H9 (cell line): ENCODE data around the gene TMEM161A. TPM values are rescaled to one million over a fixed set of nuclear protein-coding genes. Genes with fewer than 3 reads are reported as not detected.

ENCODE experiments used
- DNase-seq: peaks from one replicate; pipeline ENCODE4 v3.0.0-alpha.2; 2017
- H2AFZ ChIP-seq: one replicate; pipeline ENCODE4 v1.6.1; 2013; ENCODE audit warnings: mild to moderate bottlenecking, low read length, control low read depth, moderate library complexity
- H2AK5ac ChIP-seq: 2 replicates; pipeline ENCODE4 v1.6.1; 2013; ENCODE audit warnings: low read length, control low read depth, mixed read lengths; ENCODE audit not compliant: insufficient read length
- H2BK120ac ChIP-seq: one replicate; pipeline ENCODE4 v1.6.1; 2013; ENCODE audit warnings: low read depth, mild to moderate bottlenecking, low read length, control low read depth, inconsistent platforms; ENCODE audit not compliant: poor library complexity, severe bottlenecking
- H2BK12ac ChIP-seq: 2 replicates; pipeline ENCODE4 v1.6.1; 2013; ENCODE audit warnings: low read length, control low read depth, mixed read lengths, low read depth; ENCODE audit not compliant: insufficient read length
- H2BK15ac ChIP-seq: 2 replicates; pipeline ENCODE4 v1.6.1; 2013; ENCODE audit warnings: low read depth, low read length, control low read depth
- H2BK20ac ChIP-seq: one replicate; pipeline ENCODE4 v1.6.1; 2013; ENCODE audit warnings: low read depth, mild to moderate bottlenecking, low read length, control low read depth, inconsistent platforms; ENCODE audit not compliant: poor library complexity, severe bottlenecking
- H2BK5ac ChIP-seq: 2 replicates; pipeline ENCODE4 v1.6.1; 2013; ENCODE audit warnings: low read length, control low read depth, mixed read lengths; ENCODE audit not compliant: insufficient read length
- H3K14ac ChIP-seq: 2 replicates; pipeline ENCODE4 v1.6.1; 2013; ENCODE audit warnings: low read length, control low read depth; ENCODE audit not compliant: insufficient read depth
- H3K18ac ChIP-seq: 2 replicates; pipeline ENCODE4 v1.6.1; 2013; ENCODE audit warnings: low read depth, mild to moderate bottlenecking, mixed read lengths, low read length, control low read depth; ENCODE audit not compliant: insufficient read length
- H3K23ac ChIP-seq: 2 replicates; pipeline ENCODE4 v1.6.1; 2013; ENCODE audit warnings: low read length, control low read depth, mixed read lengths, low read depth; ENCODE audit not compliant: insufficient read length
- H3K23me2 ChIP-seq: 2 replicates; pipeline ENCODE4 v1.6.1; 2013; ENCODE audit warnings: low read depth, mild to moderate bottlenecking, mixed read lengths, low read length, control low read depth; ENCODE audit not compliant: insufficient read length, poor library complexity, severe bottlenecking
- H3K27ac ChIP-seq: 2 replicates; pipeline ENCODE4 v1.5.1; 2013; ENCODE audit warnings: low read length, control low read depth, mixed read lengths, low read depth; ENCODE audit not compliant: insufficient read length
- H3K27me3 ChIP-seq: 2 replicates; pipeline ENCODE4 v1.6.1; 2013; ENCODE audit warnings: low read length, control low read depth, inconsistent platforms; ENCODE audit not compliant: insufficient read depth
- H3K4ac ChIP-seq: 2 replicates; pipeline ENCODE4 v1.6.1; 2013; ENCODE audit warnings: low read depth, mild to moderate bottlenecking, control low read depth, inconsistent platforms, low read length, moderate library complexity
- H3K4me1 ChIP-seq: 2 replicates; pipeline ENCODE4 v1.6.1; 2013; ENCODE audit warnings: low read length, control low read depth, inconsistent platforms; ENCODE audit not compliant: insufficient read depth
- H3K4me2 ChIP-seq: 2 replicates; pipeline ENCODE4 v1.6.1; 2013; ENCODE audit warnings: low read length, control low read depth, mixed read lengths; ENCODE audit not compliant: insufficient read length, insufficient read depth
- H3K56ac ChIP-seq: 2 replicates; pipeline ENCODE4 v1.6.1; 2013; ENCODE audit warnings: low read depth, mild to moderate bottlenecking, mixed read lengths, low read length, control low read depth; ENCODE audit not compliant: insufficient read length
- H3K79me1 ChIP-seq: 2 replicates; pipeline ENCODE4 v1.6.1; 2013; ENCODE audit warnings: low read depth, mild to moderate bottlenecking, moderate library complexity, low read length, control low read depth, inconsistent platforms; ENCODE audit not compliant: insufficient read depth, poor library complexity, severe bottlenecking
- H3K79me2 ChIP-seq: 2 replicates; pipeline ENCODE4 v1.6.1; 2013; ENCODE audit warnings: low read length, control low read depth, inconsistent platforms; ENCODE audit not compliant: insufficient read depth
- H3K9ac ChIP-seq: 2 replicates; pipeline ENCODE4 v1.6.1; 2013; ENCODE audit warnings: low read length, control low read depth, mixed read lengths; ENCODE audit not compliant: insufficient read length; ENCODE audit errors: extremely low read depth
- H3K9me3 ChIP-seq: one replicate; pipeline ENCODE4 v1.6.1; 2013; ENCODE audit warnings: low read depth, low read length, inconsistent platforms; ENCODE audit not compliant: control insufficient read depth
- H3T11ph ChIP-seq: one replicate; pipeline ENCODE4 v1.6.1; 2013; ENCODE audit warnings: mild to moderate bottlenecking, low read length, control low read depth, inconsistent platforms
- H4K20me1 ChIP-seq: one replicate; pipeline ENCODE4 v1.6.1; 2013; ENCODE audit not compliant: control insufficient read depth, insufficient read length, insufficient read depth
- H4K5ac ChIP-seq: 2 replicates; pipeline ENCODE4 v1.6.1; 2013; ENCODE audit warnings: low read depth, mild to moderate bottlenecking, mixed read lengths, low read length, control low read depth; ENCODE audit not compliant: insufficient read length
- H4K8ac ChIP-seq: replicated peaks from 2 replicates; pipeline ENCODE4 v1.6.1; 2013; ENCODE audit warnings: low read length, control low read depth, mixed read lengths, low read depth; ENCODE audit not compliant: insufficient read length
- H4K91ac ChIP-seq: 2 replicates; pipeline ENCODE4 v1.6.1; 2013; ENCODE audit warnings: low read depth, mild to moderate bottlenecking, moderate library complexity, mixed read lengths, low read length, control low read depth; ENCODE audit not compliant: insufficient read length
- H3K27ac Mint-ChIP-seq, 3 experiments: 2 replicates in 2 of 3; 3 replicates in 1 of 3; pipeline ENCODE4 v1.8.0; 2020 to 2021; ENCODE audit warnings: mixed read lengths in 3 of 3, mild to moderate bottlenecking in 1 of 3, moderate library complexity in 1 of 3
- H3K27me3 Mint-ChIP-seq: 2 replicates; pipeline ENCODE4 v1.8.0; 2021; ENCODE audit warnings: low read depth, mild to moderate bottlenecking, moderate library complexity, mixed read lengths
- H3K36me3 Mint-ChIP-seq, 3 experiments: 2 replicates in 2 of 3; 3 replicates in 1 of 3; pipeline ENCODE4 v1.8.0; 2020 to 2021; ENCODE audit warnings: low read depth in 3 of 3, mixed read lengths in 3 of 3; ENCODE audit not compliant: insufficient read depth in 1 of 3
- H3K4me1 Mint-ChIP-seq, 2 experiments: 2 replicates each; pipeline ENCODE4 v1.8.0; 2020; ENCODE audit warnings: mixed read lengths in 2 of 2
- H3K4me3 Mint-ChIP-seq, 2 experiments: 2 replicates in 1 of 2; 3 replicates in 1 of 2; pipeline ENCODE4 v1.8.0; 2020 to 2021; ENCODE audit warnings: mild to moderate bottlenecking in 2 of 2, mixed read lengths in 2 of 2, moderate library complexity in 1 of 2
- H3K9me3 Mint-ChIP-seq, 2 experiments: 2 replicates in 1 of 2; 3 replicates in 1 of 2; pipeline ENCODE4 v1.8.0; 2020; ENCODE audit warnings: mild to moderate bottlenecking in 2 of 2, mixed read lengths in 2 of 2, moderate library complexity in 1 of 2
- CTCF ChIP-seq: fragments of 200-600 bp; sonication (generic); conservative IDR thresholded peaks from 3 replicates; pipeline ENCODE4 v1.8.0; 2021; ENCODE audit warnings: antibody characterized with exemption, mild to moderate bottlenecking
- WGBS: extraction: QIAGEN DNeasy Blood & Tissue Kit; methylation state at CpG from one replicate; pipeline ENCODE4 v1.1.7; 2013; ENCODE audit warnings: missing lambda C conversion rate, low lambda C conversion rate, mixed read lengths; ENCODE audit not compliant: insufficient read length; ENCODE audit errors: extremely low coverage; 5-methylcytosine and 5-hydroxymethylcytosine counted together
- total RNA-seq: library from RNA; stranded (reverse); gene quantifications from 2 replicates; pipeline ENCODE4 v1.2.1, GENCODE V29; 2021

The TMEM161A gene
- total RNA-seq, 1 experiment from 2014 or later = 40.9 TPM

GRCh38 chr19:19095691-19096090 is 42.6 kb downstream of the TMEM161A start:
- Histone ChIP-seq H3K27ac (no peak overlapping the region), H4K5ac (no peak overlapping the region), H4K8ac (no peak overlapping the region), H4K20me1 (no peaks in the 10 kb centered on the region), H2BK120ac (no peak overlapping the region), H3K27me3 (no peaks in the 10 kb centered on the region; the same call in 1 of the 2 replicates), H2AK5ac (no peak overlapping the region), H4K91ac (no peak overlapping the region), H3K4me2 (no peak overlapping the region), H3K79me1 (no peaks in the 10 kb centered on the region), H3K79me2 (no peaks in the 10 kb centered on the region), H3K9me3 (no peaks in the 10 kb centered on the region), H3K23me2 (no peaks in the 10 kb centered on the region), H2BK15ac (no peak overlapping the region), H2BK12ac (no peak overlapping the region), H3K23ac (no peak overlapping the region), H3K9ac (no peak overlapping the region), H3T11ph (no peak overlapping the region), H2BK20ac (no peak overlapping the region), H2BK5ac (no peak overlapping the region), H3K56ac (no peak overlapping the region), H3K14ac (no peak overlapping the region), H3K18ac (no peak overlapping the region), H3K4me1 (no peaks in the 10 kb centered on the region; the same call in 1 of the 2 replicates), H2AFZ (no peak overlapping the region), H3K4ac (no peak overlapping the region)
- WGBS = no CpG with 5 or more reads among the region's 11 CpGs
- H3K4me3 Mint-ChIP-seq = no peak overlapping the region
- no peaks in the 10 kb centered on the region for H3K9me3 Mint-ChIP-seq
- peaks cover 8 to 13% of the 10 kb centered on the region in 2 experiments for H3K4me1 Mint-ChIP-seq
- TF ChIP-seq CTCF = no peak
- H3K27ac Mint-ChIP-seq = no peak overlapping the region
- no peaks in the 10 kb centered on the region for H3K36me3 Mint-ChIP-seq
- no peak for DNase-seq
- H3K27me3 Mint-ChIP-seq = peaks cover 29% of the 10 kb centered on the region
